ENCODE measurements around the gene GJB5. TPM values are rescaled to one million over a fixed set of nuclear protein-coding genes. Genes with fewer than 3 reads are reported as not detected.

The GJB5 gene
- polyA plus RNA-seq, 4 donors = 0.19 TPM; not detected in 3

GRCh38 chr1:34796990-34797389 is 42.1 kb downstream of the GJB5 start:
- no peak overlapping the region for H3K4me3 ChIP-seq (ENCODE audit: low read depth in 1 of 3, low read length in 3 of 3)
- H3K4me1 ChIP-seq (ENCODE audit: control insufficient read depth in 3 of 3, insufficient read depth in 2 of 3, low read depth in 1 of 3, low read length in 2 of 3) = no peaks in the 10 kb centered on the region
- H3K9me3 ChIP-seq (ENCODE audit: control insufficient read depth in 2 of 2, insufficient read depth in 1 of 2, low read depth in 1 of 2, low read length in 1 of 2) = no peaks in the 10 kb centered on the region
- 79 to 88% (median 84%) methylated on average over 6 of the region's 6 CpGs for WGBS, 3 donors
- no peaks in the 10 kb centered on the region for H3K36me3 ChIP-seq (ENCODE audit: control insufficient read depth in 3 of 3, insufficient read depth in 2 of 3, low read depth in 1 of 3, low read length in 3 of 3)
- no peak for FAIRE-seq
- DNase-seq = no peak
- peaks cover 0 to 16% (median 4%) of the 10 kb centered on the region in 3 donors for H3K27me3 ChIP-seq (ENCODE audit: control insufficient read depth in 3 of 3, insufficient read depth in 3 of 3, low read length in 3 of 3)
- H3K27ac ChIP-seq (ENCODE audit: low read depth in 1 of 3, low read length in 2 of 3) = no peak overlapping the region

DNA sequence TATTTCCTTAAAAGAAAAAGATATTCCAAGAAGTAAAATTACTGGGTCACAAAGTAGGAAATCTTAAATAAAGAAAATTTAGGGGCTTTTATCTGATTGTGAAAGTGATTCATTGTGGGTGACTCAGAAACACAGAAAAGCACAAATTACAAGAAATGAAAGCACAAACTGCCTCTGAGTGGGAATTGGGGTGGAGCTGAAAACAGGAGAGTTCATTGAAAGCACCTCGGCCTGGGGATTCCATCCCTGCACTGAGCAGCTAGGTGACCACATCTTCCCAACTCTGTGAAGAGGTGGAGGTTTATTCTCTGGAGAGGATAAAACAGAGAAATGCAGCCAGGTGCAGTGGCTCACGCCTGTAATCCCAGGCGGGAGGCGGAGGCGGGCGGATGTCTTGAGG is 45.4 kb downstream of the GJB5 start:
- no peak for DNase-seq
- Histone ChIP-seq H3K27ac (ENCODE audit: low read depth in 1 of 3, low read length in 2 of 3) (no peak overlapping the region), H3K36me3 (ENCODE audit: control insufficient read depth in 3 of 3, insufficient read depth in 2 of 3, low read depth in 1 of 3, low read length in 3 of 3) (no peaks in the 10 kb centered on the region), H3K4me3 (ENCODE audit: low read depth in 1 of 3, low read length in 3 of 3) (no peak overlapping the region), H3K4me1 (ENCODE audit: control insufficient read depth in 3 of 3, insufficient read depth in 2 of 3, low read depth in 1 of 3, low read length in 2 of 3) (no peaks in the 10 kb centered on the region), H3K27me3 (ENCODE audit: control insufficient read depth in 3 of 3, insufficient read depth in 3 of 3, low read length in 3 of 3) (no peaks in the 10 kb centered on the region), H3K9me3 (ENCODE audit: control insufficient read depth in 2 of 2, insufficient read depth in 1 of 2, low read depth in 1 of 2, low read length in 1 of 2) (no peaks in the 10 kb centered on the region)
- WGBS, 3 donors = 72 to 88% (median 85%) methylated on average over 6 of the region's 6 CpGs
- no peak for FAIRE-seq

- Histone ChIP-seq H3K9me3 (ENCODE audit: control insufficient read depth in 2 of 2, insufficient read depth in 1 of 2, low read depth in 1 of 2, low read length in 1 of 2) (no peaks in the 10 kb centered on the region), H3K27me3 (ENCODE audit: control insufficient read depth in 3 of 3, insufficient read depth in 3 of 3, low read length in 3 of 3) (no peaks in the 10 kb centered on the region), H3K36me3 (ENCODE audit: control insufficient read depth in 3 of 3, insufficient read depth in 2 of 3, low read depth in 1 of 3, low read length in 3 of 3) (no peaks in the 10 kb centered on the region), H3K4me3 (ENCODE audit: low read depth in 1 of 3, low read length in 3 of 3) (no peak overlapping the region), H3K27ac (ENCODE audit: low read depth in 1 of 3, low read length in 2 of 3) (no peak overlapping the region), H3K4me1 (ENCODE audit: control insufficient read depth in 3 of 3, insufficient read depth in 2 of 3, low read depth in 1 of 3, low read length in 2 of 3) (no peaks in the 10 kb centered on the region)
- no peak for DNase-seq
- WGBS, 3 donors = 88 to 98% (median 95%) methylated on average over 3 of the region's 3 CpGs
- no peak for FAIRE-seq
These were observed 48.9 kb downstream of the GJB5 start for GRCh38 chr1:34803770-34804169.

DNA sequence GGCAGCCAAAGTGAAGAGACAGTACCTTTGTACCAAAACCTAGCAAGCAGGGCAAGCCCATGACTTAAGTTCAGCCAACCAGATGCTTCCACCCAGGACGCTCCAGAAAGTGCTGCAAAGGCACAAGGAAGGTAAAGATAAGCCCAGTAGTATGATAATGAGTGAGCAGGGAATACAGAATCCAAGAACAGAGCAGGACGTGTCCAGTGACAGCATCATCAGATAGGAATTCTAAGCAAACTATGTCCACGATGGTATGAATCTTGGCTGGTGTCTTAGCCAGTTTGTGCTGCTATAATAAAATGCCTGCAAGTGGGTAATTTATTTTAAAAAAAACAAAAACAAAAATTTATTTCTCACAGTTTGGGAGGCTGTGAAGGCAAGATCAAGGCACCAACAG is 51.5 kb downstream of the GJB5 start:
- H3K9me3 ChIP-seq (ENCODE audit: control insufficient read depth in 2 of 2, insufficient read depth in 1 of 2, low read depth in 1 of 2, low read length in 1 of 2) = no peaks in the 10 kb centered on the region
- 69 to 82% (median 78%) methylated on average over 3 of the region's 3 CpGs for WGBS, 3 donors
- no peak overlapping the region for H3K27ac ChIP-seq (ENCODE audit: low read depth in 1 of 3, low read length in 2 of 3)
- DNase-seq (no peak), FAIRE-seq (no peak)
- no peaks in the 10 kb centered on the region for H3K27me3 ChIP-seq (ENCODE audit: control insufficient read depth in 3 of 3, insufficient read depth in 3 of 3, low read length in 3 of 3)
- no peak overlapping the region for H3K4me3 ChIP-seq (ENCODE audit: low read depth in 1 of 3, low read length in 3 of 3)
- no peaks in the 10 kb centered on the region for H3K4me1 ChIP-seq (ENCODE audit: control insufficient read depth in 3 of 3, insufficient read depth in 2 of 3, low read depth in 1 of 3, low read length in 2 of 3)
- H3K36me3 ChIP-seq (ENCODE audit: control insufficient read depth in 3 of 3, insufficient read depth in 2 of 3, low read depth in 1 of 3, low read length in 3 of 3) = no peaks in the 10 kb centered on the region

Other genes starting within 250 kb of the GJB5 start
- under 1 TPM in 2 of 4 donors, not detected in 2; 0.07 to 0.47 TPM for gene GJB4, start 4.7 kb downstream of the GJB5 start, polyA plus RNA-seq
- gene GJB3, start 26.2 kb downstream of the GJB5 start, polyA plus RNA-seq = 1 to 10 TPM in 1 of 4 donors, under 1 TPM in 2, not detected in 1; 0.67 to 1.9 (median 0.78) TPM
- 10 to 100 TPM in 1 of 4 donors, 1 to 10 TPM in 1, under 1 TPM in 1, not detected in 1; 0.81 to 16.8 (median 5.8) TPM for gene GJA4, start 38.0 kb downstream of the GJB5 start, polyA plus RNA-seq
- gene SMIM12, start 104.7 kb downstream of the GJB5 start, polyA plus RNA-seq = 10 to 100 TPM; 26.6 to 53.2 (median 35.0) TPM
- under 1 TPM in 3 of 4 donors, not detected in 1; 0.18 to 0.39 (median 0.27) TPM for gene DLGAP3, start 174.6 kb downstream of the GJB5 start, polyA plus RNA-seq
- gene TMEM35B, start 230.3 kb downstream of the GJB5 start, polyA plus RNA-seq = 10 to 100 TPM in 3 of 4 donors, 1 to 10 TPM in 1; 5.6 to 41.4 (median 26.7) TPM

Data from small intestine (tissue), 7 donors.